Lung (tissue), 12 donors: ENCODE measurements around the gene ANKRD33B. TPM values are rescaled to one million over a fixed set of nuclear protein-coding genes. Genes with fewer than 3 reads are reported as not detected.
"Not testable (repeated sequence)": the region's sequence is repeated elsewhere in the genome, so short reads cannot be mapped to it uniquely, and the experiment has no call there.

Experiments
- ATAC-seq: fragments of 200-7000 bp; cut with Tn5 transposase; one replicate; pipeline ENCODE4 v1.9.1; 2020; ENCODE audit warnings: moderate number of reproducible peaks; ENCODE audit not compliant: insufficient read depth, low FRiP score
- DNase-seq, 3 donors: peaks; one replicate each; pipeline ENCODE4 v3.0.0-alpha.2; 2013 to 2017
- H3K27ac ChIP-seq, 2 donors: one replicate each; pipeline ENCODE4 v1.5.1; 2013; ENCODE audit warnings: mild to moderate bottlenecking in 2 of 2, moderate library complexity in 2 of 2, control low read depth in 1 of 2, inconsistent platforms in 1 of 2, low read depth in 1 of 2, low read length in 1 of 2
- H3K27me3 ChIP-seq, 3 donors: one replicate each; pipeline ENCODE4 v1.5.1; 2013; ENCODE audit warnings: low read length in 2 of 3; ENCODE audit not compliant: control insufficient read depth in 3 of 3, insufficient read depth in 3 of 3
- H3K36me3 ChIP-seq, 4 donors: one replicate each; pipeline ENCODE4 v1.5.1; 2013; ENCODE audit warnings: low read length in 4 of 4, mild to moderate bottlenecking in 1 of 4, moderate library complexity in 1 of 4; ENCODE audit not compliant: control insufficient read depth in 4 of 4, insufficient read depth in 4 of 4
- H3K4me1 ChIP-seq, 5 donors: one replicate each; pipeline ENCODE4 v1.5.1; 2013; ENCODE audit warnings: low read length in 5 of 5, mild to moderate bottlenecking in 2 of 5, moderate library complexity in 1 of 5; ENCODE audit not compliant: control insufficient read depth in 5 of 5, insufficient read depth in 5 of 5
- H3K4me3 ChIP-seq: one replicate; pipeline ENCODE4 v1.5.1; 2013; ENCODE audit warnings: mild to moderate bottlenecking, control low read depth, moderate library complexity
- H3K9ac ChIP-seq, 2 donors: one replicate each; pipeline ENCODE4 v1.5.1; 2013; ENCODE audit warnings: low read length in 2 of 2, control low read depth in 1 of 2; ENCODE audit not compliant: insufficient read depth in 1 of 2
- H3K9me3 ChIP-seq, 4 donors: one replicate each; pipeline ENCODE4 v1.5.1; 2013; ENCODE audit warnings: low read length in 3 of 4, mild to moderate bottlenecking in 1 of 4, moderate library complexity in 1 of 4; ENCODE audit not compliant: control insufficient read depth in 4 of 4, insufficient read depth in 3 of 4
- WGBS, 2 donors: extraction: QIAGEN DNeasy Blood & Tissue Kit; methylation state at CpG; one replicate each; pipeline ENCODE4 v1.1.7; 2013; 5-methylcytosine and 5-hydroxymethylcytosine counted together
- polyA plus RNA-seq, 2 donors: library from polyadenylated mRNA; stranded (reverse); fragments of 200-250 nt; gene quantifications; one replicate each; pipeline ENCODE4 v1.2.1, GENCODE V29; 2013
- total RNA-seq, 2 donors: library from RNA; depleted of rRNA in 1 of 2; stranded (reverse); fragments of >200 nt in 1 of 2; gene quantifications; one replicate each; pipeline ENCODE4 v1.2.1, GENCODE V29; 2014 to 2021
- TF ChIP-seq, protein P1 (sequence below): IDR thresholded peaks from 2 replicates; pipeline ENCODE4 v1.5.1; 2012; ENCODE audit warnings: mild to moderate bottlenecking; ENCODE audit errors: control extremely low read depth, extremely low read depth
- donor health status: control.
- donor health status: control.
- donor health status: Bipolar disorder and iron deficiency.
- donor health status: healthy.
- donor health status: DM: yes; HTN: yes; CAD: no.

ANKRD33B gene
- total and polyA plus RNA-seq, 4 donors: 1.0 to 6.3 (median 2.1) TPM

DNA sequence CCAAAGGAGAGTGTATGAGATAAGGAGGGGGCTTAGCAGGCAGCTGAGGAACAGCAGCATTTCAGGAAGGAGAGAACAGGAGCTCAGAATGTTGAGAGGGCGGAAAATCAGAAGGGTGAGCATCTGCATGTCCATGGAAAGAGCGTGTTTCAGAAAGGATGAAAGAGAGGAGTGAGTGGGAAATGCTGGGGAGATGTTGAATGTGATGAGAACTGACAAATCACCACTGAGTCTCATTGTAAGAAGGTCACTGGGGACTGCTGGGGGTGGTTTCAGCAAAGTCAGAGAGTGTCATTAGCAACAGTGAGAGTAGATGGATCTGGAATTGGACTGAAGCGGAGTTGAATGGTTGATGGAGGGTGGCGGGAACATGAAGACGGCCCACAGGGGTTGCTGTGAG is 65.8 kb downstream of the ANKRD33B start:
- no peaks in the 10 kb centered on the region for H3K36me3 ChIP-seq
- TF ChIP-seq, protein P1, sequence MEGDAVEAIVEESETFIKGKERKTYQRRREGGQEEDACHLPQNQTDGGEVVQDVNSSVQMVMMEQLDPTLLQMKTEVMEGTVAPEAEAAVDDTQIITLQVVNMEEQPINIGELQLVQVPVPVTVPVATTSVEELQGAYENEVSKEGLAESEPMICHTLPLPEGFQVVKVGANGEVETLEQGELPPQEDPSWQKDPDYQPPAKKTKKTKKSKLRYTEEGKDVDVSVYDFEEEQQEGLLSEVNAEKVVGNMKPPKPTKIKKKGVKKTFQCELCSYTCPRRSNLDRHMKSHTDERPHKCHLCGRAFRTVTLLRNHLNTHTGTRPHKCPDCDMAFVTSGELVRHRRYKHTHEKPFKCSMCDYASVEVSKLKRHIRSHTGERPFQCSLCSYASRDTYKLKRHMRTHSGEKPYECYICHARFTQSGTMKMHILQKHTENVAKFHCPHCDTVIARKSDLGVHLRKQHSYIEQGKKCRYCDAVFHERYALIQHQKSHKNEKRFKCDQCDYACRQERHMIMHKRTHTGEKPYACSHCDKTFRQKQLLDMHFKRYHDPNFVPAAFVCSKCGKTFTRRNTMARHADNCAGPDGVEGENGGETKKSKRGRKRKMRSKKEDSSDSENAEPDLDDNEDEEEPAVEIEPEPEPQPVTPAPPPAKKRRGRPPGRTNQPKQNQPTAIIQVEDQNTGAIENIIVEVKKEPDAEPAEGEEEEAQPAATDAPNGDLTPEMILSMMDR: no peak
- H3K27ac ChIP-seq: no peak overlapping the region
- no peaks in the 10 kb centered on the region for H3K27me3 ChIP-seq
- ATAC-seq (no peak), DNase-seq (no peak)
- no peaks in the 10 kb centered on the region for H3K9me3 ChIP-seq
- H3K4me1 ChIP-seq: peaks cover 0 to 18% (median 1%) of the 10 kb centered on the region in 5 donors
- H3K4me3 ChIP-seq: no peak overlapping the region
- no peak overlapping the region for H3K9ac ChIP-seq
- WGBS, 2 donors: 76 to 98% methylated on average over 5 of the region's 5 CpGs

DNA sequence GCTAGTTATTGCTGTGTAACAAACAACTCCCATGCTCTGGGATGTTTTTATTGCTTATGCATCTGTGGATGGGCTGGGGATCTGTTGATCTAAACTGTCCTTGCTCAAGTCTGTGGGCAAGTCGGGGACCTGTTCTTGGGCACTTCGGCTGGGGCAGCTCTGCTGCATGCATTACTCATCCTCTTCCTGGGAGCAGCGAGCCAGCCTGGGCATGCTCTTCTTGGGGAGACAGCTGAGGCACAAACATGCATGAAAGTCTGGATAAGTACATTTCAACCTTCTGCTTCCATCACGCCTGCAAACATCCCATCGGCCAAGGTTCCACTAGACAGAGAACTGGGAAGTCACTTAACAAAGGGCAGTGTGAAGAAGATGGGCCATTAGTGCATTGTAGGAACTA is 66.3 kb downstream of the ANKRD33B start:
- WGBS, 2 donors: 92 to 94% methylated on average over 5 of the region's 5 CpGs

DNA sequence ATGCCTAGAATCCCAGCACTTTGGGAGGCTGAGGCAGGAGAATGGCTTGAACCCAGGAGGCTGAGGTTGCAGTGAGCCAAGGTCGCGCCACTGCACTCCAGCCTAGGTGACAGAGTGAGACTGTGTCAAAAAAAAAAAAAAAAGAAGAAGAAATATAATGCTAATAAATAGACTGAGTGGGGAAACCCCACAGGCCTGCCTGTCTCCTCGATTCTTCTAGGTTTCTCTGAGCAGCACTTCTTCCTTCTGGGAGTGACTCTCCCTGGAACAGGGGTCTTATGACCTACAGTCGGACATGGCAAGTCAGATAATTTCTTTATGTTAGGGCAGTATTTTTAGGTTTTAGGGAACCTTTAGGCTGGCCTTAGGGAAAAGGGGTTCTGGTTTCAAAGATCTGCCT is 66.9 kb downstream of the ANKRD33B start:
- ATAC-seq, DNase-seq, H3K4me3 ChIP-seq, H3K9ac ChIP-seq, H3K27me3 ChIP-seq, H3K27ac ChIP-seq, H3K36me3 ChIP-seq, H3K9me3 ChIP-seq: not testable (repeated sequence)
- 66 to 76% methylated on average over 4 of the region's 4 CpGs for WGBS, 2 donors
- peaks cover 0 to 18% (median 1%) of the 10 kb centered on the region in 5 donors for H3K4me1 ChIP-seq

More for the DNA sequence above, 66.3 kb downstream of the ANKRD33B start:
- Histone ChIP-seq H3K27me3 (no peaks in the 10 kb centered on the region), H3K9me3 (no peaks in the 10 kb centered on the region), H3K27ac (no peak overlapping the region), H3K9ac (no peak overlapping the region), H3K4me3 (no peak overlapping the region), H3K4me1 (peaks cover 0 to 18% (median 1%) of the 10 kb centered on the region in 5 donors), H3K36me3 (no peaks in the 10 kb centered on the region)
- ATAC-seq (no peak), DNase-seq (no peak)
- TF ChIP-seq, protein P1: no peak

DNA sequence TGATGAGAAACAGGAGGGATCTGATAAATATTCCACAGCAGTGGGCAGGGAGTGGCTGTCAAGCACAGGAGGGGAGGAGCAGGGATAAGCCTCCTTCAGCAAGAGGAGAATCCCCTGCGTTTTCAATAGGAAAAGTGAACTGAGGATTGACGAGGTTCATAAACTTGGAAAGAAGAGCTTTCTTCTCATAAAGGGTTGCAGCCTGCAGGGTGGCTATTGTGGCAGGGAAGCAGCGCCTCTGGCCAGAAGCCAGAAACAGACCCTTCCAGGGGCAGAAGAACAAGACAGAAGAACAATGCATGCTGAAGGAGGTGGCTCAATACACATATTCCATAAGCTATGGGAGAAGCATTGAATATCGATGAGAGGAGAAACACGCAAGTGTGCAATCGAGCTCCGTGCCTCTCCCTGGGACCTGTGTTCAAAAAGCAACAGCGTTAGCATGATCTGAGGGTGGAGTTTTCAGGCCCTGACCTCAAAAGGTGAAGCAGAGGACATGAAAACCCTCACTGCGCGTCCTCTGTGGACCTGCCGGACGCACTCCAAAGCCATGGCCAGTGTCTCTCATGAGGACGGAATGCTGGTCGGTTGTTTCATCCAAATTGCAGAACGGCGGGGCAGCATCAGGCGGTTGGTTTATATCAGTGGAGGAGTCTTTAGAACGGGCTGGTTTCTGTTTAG is 67.6 kb downstream of the ANKRD33B start:
- no peak overlapping the region for H3K4me3 ChIP-seq
- ATAC-seq (no peak), DNase-seq (no peak)
- H3K4me1 ChIP-seq: peaks cover 0 to 14% (median 1%) of the 10 kb centered on the region in 5 donors
- no peaks in the 10 kb centered on the region for H3K9me3 ChIP-seq
- H3K36me3 ChIP-seq: no peaks in the 10 kb centered on the region
- H3K27ac ChIP-seq: no peak overlapping the region
- 80 to 82% methylated on average over 18 of the region's 18 CpGs for WGBS, 2 donors
- no peak overlapping the region for H3K9ac ChIP-seq
- TF ChIP-seq, protein P1: no peak
- peaks cover 0 to 10% (median 0%) of the 10 kb centered on the region in 3 donors for H3K27me3 ChIP-seq
